HG03432 (cell line): ENCODE results near the gene SEMA4G.
A peak's percentile ranks its signal among the peaks of the same experiment; 100 is the strongest.

Experiments
- ATAC-seq: cut with Tn5 transposase; IDR thresholded peaks from one replicate; pipeline ENCODE4 v1.9.1; 2021; ENCODE audit warnings: mild to moderate bottlenecking, moderate library complexity; ENCODE audit not compliant: unreplicated experiment

The SEMA4G gene

DNA sequence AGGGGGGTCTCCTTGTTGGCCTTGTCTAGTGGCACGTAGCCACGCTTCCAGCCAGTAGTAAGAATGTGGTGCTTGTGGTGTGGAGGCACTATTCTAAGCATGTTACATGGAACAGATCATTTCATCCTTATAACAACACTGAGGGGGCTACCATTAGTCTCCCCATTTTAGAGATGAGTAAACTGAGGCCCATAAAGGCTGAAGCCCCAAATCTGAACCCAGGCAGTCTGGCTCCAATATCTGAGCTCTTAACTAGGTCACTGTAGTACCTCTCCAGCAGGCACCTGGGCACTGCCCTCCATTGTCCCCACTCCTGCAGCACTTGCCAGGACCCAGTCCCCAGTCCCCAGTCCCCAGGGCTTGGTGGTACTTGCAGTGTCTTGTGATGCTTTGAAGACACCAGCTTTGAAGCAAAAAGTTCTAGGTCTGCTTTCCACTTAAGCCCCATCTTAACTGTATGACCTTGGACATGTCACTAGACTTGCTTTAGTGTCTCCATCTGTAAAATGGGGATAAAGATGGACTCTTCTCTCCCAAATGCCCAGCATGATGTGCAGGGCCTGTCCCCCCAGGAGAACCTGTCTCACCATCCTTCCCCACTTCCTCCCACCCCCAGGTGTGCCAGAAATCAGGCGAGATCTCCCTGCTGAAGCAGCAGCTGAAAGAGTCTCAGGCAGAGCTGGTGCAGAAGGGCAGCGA, 36.7 kb downstream of the SEMA4G start:
- no peak for ATAC-seq

DNA sequence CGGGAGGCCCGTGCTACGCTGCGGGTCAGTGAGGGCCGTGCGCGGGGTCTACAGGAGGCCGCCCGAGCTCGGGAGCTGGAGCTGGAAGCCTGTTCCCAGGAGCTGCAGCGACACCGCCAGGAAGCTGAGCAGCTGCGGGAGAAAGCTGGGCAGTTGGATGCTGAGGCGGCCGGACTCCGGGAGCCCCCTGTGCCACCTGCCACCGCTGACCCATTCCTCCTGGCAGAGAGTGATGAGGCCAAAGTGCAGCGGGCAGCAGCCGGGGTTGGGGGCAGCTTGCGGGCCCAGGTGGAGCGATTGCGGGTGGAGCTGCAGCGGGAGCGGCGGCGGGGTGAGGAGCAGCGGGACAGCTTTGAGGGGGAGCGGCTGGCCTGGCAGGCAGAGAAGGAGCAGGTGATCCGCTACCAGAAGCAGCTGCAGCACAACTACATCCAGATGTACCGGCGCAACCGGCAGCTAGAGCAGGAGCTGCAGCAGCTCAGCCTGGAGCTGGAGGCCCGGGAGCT, 37.3 kb downstream of the SEMA4G start:
- ATAC-seq = no peak

DNA sequence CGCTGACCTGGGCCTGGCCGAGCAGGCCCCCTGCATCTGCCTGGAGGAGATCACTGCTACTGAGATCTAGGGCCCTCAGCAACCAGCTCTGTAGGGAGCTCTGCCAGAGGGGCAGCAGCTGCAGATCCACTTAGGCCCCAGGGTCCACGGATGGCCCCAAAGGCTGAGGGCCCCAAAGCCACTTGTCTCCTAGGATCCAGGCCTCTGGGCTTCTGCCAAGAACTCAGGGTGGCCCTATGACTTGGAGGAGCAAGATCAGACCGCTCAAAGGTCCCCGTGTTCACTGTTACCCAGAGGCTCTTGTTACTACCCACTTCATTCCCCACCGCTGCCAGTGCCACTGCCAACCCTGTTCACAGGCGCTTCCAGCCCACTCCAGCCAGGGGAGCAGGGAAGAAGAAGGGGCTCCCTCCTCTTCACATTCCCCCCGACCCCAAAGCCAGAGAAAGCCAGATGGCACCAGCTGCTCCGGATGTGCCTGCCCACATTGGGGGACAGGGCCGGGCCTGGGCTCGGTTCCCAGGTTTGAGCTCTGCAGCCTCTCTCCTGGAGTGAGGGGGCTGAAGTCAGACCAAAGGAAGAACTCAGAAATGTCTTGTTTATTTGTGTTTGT, 37.9 kb downstream of the SEMA4G start:
- no peak for ATAC-seq

DNA sequence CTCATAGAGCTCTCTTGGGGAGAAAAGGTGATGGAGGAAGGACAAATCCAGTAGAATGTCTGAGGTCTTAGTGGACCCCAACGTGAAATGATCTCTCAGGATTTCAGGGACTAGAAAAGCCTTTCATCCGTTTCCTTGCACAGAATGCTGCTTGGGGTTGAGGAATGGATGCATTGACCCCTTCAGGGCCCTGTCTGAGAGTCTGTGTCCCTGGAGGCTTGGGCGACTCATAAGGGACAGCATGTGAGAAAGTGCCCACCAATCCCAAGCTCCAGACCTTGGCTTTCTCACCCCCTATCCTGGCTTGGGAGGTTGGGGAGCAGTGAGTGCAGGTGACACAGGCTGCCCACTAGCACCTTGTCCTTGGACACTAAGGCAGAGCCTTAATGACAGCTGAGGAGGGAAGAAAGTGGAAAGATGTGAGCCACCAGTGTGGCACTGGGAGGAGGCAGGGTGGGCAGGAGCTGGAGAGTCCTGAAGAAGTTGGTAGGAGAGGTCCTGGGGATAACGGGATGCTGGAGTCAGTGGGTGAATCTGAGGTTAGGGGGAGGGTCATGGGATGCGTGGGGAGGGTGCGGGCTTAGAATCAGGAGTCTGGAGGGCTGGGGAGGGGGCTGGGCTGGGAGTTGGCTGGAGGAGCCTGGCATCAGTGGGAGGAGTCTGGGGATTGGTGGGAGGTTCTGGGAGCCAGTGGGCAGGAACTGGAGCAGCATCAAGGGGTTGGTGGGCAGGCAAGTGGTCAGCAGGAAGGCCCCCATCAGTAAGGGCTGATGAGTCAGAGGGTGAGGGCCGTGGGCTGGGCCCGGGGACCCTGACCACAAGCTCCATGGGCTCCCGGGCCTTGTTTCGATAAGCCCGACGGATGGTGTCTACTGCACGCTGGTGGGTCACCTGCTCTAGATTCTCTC, 38.9 kb downstream of the SEMA4G start:
- no peak for ATAC-seq

DNA sequence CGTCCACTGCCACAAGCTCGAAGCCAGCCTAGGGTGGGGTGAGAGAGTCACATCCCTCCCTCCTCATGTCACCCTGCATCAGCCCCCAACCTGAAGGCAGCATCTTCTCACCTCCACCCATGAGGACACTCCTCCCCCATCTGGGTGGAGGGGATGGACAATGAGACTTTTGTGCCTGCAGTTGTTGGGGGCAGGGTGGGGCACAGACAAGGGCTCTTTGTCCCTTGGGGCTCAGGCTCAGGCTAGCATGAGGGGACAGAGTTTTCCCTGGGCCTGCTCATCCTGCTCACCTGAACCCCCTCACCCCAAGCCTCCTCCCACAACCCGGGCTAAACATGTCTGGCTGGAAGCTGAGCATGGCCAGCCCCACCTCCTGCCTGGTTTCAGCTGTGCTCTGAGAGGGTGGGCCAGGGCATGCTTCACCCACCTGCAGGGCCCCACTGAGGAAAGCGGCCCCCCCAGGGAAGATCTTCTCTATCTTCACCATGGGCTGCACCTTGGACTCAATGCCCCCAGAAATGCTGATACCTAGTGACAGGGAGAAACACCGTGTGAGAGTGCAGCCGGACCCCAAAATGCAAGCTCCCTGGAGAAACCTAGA, 39.6 kb downstream of the SEMA4G start:
- ATAC-seq = no peak

DNA sequence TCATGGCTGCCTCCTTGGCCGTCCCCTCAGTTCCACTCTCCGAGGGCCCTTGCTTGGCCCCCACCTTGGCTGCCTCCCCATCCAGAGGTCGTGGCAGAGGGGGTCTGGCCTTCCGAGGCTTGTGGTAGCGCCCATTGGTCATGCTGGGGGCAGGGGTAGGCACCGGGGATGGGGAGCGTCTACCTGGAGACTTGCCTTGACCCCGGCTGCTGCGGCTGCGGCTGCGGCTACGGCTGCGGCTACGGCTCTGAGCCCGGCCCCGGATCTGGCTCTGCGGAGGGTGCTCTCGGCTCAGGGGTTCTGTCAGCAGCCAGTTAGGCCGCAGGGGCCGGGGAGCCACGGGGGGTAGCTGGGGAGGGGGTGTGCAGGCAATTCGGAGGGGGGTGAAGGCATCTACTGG, 41.0 kb downstream of the SEMA4G start:
- ATAC-seq = no peak

DNA sequence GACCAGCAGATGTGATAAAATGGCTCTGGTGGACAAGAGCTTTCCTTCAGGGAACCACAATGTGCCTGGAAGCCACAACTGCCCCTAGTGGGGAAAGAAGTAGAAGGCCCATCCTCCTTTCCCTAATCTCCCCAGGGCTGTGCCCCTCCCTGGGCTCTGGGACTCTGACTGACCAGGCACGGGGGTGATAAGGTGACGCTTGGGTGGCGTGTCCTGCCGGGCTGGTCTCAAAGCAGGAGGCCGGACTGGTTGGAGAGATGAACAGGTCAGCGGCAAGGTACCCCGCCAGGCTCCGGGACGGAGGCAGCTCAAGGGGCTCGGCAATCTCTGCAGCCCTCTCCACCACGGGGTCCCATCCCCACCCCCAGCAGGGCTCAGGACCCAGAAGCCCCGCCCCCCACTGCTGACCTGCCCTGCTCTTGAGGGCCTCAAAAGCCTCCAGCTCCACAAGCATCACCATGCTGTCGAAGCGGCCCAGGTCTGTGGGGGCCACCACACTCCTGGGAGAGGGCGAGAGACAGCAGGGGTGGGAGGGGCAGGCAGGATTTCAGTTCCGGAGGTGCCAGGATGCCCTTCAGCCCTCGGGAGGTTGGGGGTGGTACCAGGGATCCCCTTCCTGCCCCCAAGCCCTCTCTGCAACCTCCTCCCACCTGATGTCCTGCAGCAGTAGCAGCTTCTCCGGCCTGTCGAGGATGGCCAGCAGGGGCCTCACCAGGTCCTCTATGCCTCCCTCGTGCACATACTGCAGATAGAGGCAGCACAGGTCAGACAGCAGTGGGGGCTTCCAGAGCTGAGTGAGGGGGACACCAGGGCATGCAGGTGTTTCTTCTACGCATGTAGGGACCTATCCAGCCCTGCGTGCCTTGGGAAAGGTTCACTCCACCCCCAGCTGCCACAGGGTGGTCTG, 42.5 kb downstream of the SEMA4G start:
- ATAC-seq = no peak

DNA sequence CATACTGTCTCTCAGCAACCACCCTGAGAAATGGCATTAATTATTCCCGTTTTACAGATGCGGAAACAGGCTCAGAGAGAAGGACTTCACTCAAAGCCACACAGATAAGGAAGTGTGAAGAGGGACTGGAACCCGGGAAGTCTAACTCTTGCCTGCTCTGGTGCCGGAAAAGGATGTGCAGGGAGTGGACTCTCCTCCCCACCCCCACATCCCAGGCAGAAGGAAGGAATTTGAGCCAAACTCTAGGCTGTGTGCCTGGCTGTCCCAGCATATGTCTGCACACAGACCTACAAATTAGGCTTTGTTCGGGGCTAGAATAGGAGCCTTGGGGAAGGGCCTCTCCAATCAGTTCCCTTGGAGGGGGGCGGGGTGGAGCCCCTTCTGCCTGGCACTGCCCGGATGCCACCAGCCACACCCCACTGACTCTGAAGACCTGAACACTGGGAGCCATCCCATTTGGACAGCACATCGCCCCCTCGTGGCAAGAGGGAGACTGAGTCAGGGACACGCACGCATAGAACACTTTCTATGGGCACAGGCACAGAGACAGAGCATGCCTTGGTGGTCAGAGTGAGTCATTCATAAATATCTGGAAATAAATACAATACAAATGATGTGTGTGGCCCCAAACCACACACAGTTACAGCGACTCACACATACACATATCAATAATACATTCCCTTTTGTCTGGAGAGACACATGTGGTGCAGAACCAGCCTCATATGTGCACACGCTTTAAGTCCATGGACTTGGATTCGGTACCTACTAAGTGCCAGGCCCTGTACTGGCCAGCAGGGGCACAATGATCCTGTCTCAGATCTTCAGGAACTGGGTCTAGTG, 43.4 kb downstream of the SEMA4G start:
- peak; percentile 77 for ATAC-seq

DNA sequence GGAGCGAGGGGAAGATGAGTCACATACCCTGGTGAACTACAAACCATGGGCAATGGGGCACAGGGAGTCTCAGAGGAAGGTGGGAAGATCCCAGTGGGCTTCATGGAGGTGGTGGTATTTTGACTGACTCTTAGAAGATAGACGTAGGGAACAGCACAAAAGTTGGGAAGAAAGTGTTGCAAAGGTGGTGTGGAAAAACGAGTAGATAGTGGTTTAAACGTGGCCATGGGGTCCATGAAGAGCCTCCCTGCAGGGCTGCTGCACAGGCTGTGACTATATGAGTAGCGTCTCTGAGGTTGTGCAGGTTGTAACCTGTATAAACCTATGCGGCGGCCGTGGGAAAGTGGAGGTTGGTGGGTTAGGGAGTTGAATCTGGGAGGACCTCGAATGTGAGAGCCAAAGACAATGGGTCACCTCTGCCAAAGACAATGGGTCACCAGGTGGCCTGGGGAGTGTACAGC, 44.1 kb downstream of the SEMA4G start:
- no peak for ATAC-seq

DNA sequence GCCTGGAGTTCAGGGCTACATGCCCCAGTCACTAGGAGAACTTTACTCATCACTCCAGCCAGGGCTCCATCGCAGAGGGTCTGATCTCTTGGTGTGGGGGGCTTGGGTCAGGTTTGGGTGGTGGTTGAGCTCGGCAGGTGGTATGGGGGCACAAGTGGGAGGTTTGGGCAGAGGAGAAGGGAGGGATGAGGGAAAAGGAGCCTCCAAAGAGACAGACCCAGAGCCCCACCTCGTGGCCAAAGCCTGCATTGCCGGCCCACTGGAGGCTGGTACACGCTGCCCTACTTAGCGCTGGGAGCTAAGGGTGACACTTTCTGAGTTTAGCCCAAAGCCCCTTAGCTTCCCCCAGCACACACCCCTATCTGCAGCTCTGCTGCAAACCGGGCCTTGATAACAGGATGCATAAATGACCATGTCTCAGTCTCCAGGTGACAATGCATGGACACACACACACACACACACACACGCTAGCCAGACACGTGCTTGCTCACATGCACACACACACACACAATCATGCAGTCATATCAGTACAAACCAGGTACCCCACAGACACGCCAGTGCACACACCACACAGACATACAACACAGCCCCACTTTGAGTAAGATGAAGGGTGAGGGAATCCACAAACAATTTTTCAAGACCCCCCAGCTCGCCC, 45.1 kb downstream of the SEMA4G start:
- ATAC-seq = peak; percentile 43

DNA sequence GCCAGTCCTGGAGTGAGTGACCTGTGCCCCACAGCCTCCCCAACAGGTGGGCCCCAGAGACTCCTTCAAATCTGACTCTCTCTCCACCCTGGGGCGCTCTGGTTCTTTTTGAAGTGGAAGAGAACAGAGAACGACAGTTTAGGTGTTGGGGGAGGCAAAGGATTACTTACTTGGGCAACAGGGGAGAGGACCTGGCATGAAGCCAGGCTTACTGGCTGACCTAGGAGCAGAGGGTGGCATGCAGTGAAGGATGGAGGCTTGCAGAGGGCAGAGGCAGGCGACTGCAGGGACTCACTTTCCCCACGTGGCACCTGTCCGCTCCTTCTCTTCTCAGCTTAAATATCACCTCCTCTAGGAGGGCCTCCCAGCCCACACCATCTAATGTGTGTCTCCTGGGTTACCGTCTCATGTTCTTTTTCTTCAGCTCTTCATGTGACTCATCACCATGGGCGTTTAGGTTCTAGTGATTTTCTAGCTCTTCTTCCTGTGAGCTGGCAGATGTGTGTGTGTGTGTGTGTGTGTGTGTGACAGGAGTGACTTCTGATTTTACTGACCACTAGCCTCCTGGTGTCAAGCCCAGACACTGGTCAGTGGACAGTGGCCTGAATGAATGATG, 45.8 kb downstream of the SEMA4G start:
- no peak for ATAC-seq

DNA sequence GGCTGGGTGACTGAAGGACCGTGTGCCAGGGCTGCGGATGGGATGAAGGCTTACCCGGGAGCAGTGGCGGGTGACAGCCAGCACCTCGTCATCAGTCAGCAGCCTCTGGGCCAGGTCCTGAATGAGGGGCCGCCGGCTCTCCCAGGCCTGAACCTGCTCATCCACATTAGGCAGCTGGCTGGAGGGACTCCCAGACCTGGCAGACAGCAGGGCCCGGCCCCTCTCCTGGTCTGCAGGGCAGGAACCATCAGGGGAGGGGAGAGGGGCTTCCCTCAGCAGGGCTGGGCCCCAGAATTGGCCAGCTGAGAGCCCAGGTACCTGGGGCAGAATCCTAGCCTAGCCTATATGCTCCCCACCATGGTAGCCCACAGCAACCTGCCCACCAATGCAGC, 46.3 kb downstream of the SEMA4G start:
- ATAC-seq = no peak

DNA sequence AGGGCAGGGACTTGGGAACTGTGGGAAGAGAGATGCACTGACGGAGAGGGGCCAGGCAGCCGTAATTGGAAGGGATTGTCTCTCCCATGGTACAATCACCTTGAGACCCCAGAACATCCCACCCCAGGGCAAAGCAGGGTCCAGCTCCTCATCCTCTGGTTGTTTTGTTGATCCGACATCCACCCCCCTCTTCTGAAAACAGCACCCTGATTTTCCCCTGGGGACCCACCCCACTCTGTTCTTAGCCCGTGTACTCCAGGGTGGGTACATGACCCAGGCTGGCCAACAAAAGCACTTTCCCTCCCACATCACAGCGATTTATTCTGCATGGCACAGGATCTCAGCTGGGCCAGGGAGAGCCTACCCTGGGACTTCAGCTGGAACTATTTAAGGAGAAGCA, 47.5 kb downstream of the SEMA4G start:
- ATAC-seq = no peak

DNA sequence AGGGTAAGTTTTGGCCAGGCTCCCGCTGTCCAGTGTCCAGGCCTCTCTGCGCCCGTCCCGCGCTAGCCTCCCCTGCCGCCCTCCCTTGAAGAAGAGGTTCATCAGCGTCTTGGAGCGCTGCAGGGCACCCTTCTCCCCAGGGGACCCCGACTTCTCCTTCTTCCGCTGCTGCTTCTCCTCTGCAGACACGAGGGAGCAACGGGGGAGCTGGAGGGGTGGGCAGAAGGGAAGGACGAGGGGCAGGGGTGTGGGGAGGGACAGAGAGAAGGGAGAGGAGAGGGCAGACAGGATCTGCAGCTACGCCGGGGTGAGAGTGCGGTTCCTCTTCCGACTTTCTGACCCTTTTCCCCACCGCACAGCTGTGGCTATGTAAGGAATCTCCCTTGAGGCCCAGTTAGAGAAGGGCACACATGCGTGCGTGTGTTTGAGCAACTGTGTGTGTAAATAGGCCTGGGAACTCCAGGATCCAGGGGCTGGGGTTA, 48.9 kb downstream of the SEMA4G start:
- no peak for ATAC-seq

DNA sequence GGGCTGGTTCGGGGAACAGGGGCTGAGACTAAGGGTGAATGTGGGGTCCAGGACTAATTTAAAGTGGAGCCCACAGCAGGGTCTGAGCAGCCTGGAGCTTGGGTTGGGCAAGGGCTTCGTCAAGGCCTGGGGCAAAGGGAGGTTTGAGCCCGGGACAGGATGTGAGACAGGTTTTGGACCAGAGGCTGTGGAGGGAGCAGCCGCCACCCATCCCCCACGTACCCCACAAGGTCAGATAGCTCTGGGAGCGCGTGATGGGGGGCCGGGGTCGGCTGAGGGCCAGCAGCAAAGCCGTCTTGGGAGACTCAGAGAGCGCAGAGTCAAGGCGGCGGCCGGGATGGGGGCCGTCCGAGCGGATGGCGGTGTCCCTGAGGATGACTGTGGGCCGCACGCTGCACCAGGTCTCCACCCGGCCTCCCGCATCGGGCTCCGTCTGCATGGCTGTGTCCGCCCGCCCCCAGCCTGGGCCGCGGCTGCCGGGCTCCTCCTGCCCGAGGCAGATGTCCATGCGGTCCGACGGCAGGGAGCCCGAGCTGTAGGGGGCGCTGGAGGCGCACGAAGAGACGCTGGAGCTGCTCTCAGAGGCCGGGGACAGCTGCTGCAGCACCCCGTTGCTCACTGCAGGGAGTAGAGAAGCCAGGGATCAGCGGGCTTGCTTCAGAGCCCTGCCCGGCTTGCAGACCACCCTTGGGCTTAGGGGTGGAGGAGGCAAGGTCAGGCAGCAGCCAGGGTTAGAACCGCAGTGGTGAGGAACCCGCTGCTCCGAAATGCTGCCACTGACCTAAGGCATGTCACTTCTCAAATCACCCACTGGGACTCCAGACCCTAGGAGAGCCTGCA, 49.5 kb downstream of the SEMA4G start:
- no peak for ATAC-seq
